ENCODE data around the gene LRMDA. TPM values are rescaled to one million over a fixed set of nuclear protein-coding genes. Genes with fewer than 3 reads are reported as not detected.
A peak's percentile ranks its signal among the peaks of the same experiment; 100 is the strongest.

The LRMDA gene
- total RNA-seq, 3 donors from 2014 or later, result 9.4 to 14.9 (median 10.3) TPM

DNA sequence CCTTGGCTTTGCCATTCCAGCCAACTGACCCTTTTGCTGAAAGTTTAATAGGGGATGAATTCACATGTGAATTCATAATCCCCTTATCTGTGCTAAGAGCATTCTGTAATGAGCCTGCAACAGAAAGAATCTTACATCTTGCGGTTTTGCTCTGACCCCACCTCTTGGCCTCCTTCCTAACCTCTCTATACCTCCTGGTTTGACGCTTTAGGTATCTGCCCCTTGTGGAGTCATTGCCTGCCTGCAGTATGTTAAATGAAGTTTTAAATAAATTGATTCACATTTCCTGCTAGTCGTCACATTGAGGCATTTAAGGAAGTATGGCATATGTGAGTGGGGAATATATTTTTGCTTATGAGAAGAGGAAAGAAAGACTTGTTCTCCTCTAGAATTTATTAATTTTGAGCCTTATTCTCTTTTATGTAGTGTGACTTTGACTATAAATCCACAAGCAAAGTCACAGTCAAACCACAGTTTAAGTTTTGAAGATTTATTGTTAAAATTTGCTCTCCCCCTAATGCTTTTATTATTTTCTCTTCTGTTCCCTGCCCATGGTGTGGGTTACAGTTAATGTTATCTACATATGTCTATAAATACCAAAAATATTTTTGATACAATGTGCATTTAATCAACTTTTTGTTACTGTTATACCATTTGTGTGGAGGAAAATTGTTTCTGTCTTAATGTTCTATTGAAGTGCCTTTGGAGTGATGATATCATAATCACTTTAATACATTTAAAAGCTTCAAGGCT lies 60.9 kb downstream of the LRMDA start:
- Histone ChIP-seq H3K36me3 (ENCODE audit: low read depth) (no peaks in the 10 kb centered on the region), H3K4me3 (no peak overlapping the region), H3K9me3 (no peaks in the 10 kb centered on the region), H3K4me1 (ENCODE audit: low read depth) (no peaks in the 10 kb centered on the region)
- intact Hi-C loops (cut with DNase I, micrococcal nuclease), result no loop called here
- TF ChIP-seq, protein P1, sequence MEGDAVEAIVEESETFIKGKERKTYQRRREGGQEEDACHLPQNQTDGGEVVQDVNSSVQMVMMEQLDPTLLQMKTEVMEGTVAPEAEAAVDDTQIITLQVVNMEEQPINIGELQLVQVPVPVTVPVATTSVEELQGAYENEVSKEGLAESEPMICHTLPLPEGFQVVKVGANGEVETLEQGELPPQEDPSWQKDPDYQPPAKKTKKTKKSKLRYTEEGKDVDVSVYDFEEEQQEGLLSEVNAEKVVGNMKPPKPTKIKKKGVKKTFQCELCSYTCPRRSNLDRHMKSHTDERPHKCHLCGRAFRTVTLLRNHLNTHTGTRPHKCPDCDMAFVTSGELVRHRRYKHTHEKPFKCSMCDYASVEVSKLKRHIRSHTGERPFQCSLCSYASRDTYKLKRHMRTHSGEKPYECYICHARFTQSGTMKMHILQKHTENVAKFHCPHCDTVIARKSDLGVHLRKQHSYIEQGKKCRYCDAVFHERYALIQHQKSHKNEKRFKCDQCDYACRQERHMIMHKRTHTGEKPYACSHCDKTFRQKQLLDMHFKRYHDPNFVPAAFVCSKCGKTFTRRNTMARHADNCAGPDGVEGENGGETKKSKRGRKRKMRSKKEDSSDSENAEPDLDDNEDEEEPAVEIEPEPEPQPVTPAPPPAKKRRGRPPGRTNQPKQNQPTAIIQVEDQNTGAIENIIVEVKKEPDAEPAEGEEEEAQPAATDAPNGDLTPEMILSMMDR (IDR thresholded peaks at IDR 0.05), result no peak
- no peak for ATAC-seq
- DNase-seq, result no peak

DNA sequence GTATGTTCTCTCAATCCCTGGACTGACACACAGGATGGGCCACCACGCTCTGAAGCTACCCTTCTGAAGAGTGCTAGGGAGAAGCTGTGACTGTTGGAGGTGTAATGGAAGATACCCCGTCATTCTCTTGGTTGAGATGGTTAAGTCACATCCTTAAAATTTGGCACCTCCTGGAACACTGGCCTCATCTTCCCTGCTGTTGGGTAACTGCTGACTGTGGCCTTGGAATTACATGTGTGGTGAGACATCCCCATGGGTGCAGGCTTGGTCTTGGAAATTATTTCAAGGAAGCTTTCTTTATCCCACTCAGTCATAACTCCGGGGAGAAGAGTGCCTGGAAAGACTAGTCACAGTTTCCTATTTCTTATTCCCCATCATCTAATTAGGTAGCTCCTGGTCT lies 62.0 kb downstream of the LRMDA start:
- H3K36me3 ChIP-seq (ENCODE audit: low read depth), result no peaks in the 10 kb centered on the region
- ATAC-seq (no peak), DNase-seq (no peak)
- no peaks in the 10 kb centered on the region for H3K9me3 ChIP-seq
- intact Hi-C loops (cut with DNase I, micrococcal nuclease), result no loop called here
- no peaks in the 10 kb centered on the region for H3K4me1 ChIP-seq (ENCODE audit: low read depth)
- TF ChIP-seq, protein P1 (IDR thresholded peaks at IDR 0.05), result no peak
- no peak overlapping the region for H3K4me3 ChIP-seq

DNA sequence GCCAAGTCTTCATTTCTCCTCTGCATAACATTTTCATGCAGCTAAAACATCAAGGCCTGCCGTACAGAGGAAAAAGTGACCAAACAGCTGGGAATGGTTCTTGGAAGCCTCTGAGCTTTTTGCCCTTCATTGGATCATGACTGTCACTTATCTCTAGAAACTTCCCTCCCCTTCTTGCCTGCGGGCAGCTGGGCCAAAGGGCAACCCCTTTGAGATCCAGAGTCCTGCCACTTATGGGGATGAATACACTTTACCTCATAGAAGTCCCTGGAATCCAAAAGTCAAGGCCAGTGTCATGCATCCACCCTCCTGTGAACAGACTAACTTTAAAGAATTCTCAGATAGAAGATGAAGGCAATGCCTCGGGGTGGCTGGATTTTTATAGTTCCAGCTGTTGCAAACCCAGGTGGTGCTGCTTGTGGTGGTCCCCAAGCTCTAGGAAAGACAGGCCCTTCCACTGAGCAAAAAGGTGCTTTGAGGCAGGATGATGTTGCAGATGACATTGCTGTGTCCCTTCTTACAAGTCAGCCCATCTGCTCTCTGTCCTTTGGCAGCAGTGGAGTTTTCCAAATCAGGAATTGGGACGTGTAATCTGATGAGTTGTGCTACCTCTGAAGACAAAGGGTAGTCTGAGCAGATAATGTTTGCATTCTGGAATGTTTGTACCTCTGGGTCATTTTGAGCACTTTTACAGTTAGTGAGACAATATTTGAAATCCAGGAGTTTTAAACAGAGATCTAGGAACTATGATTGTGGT lies 64.2 kb downstream of the LRMDA start:
- H3K9me3 ChIP-seq, result no peaks in the 10 kb centered on the region
- intact Hi-C loops (cut with DNase I, micrococcal nuclease), result no loop called here
- H3K4me1 ChIP-seq (ENCODE audit: low read depth), result no peaks in the 10 kb centered on the region
- ATAC-seq (no peak), DNase-seq (no peak)
- H3K4me3 ChIP-seq, result no peak overlapping the region
- TF ChIP-seq, protein P1 (IDR thresholded peaks at IDR 0.05), result no peak
- H3K36me3 ChIP-seq (ENCODE audit: low read depth), result no peaks in the 10 kb centered on the region

DNA sequence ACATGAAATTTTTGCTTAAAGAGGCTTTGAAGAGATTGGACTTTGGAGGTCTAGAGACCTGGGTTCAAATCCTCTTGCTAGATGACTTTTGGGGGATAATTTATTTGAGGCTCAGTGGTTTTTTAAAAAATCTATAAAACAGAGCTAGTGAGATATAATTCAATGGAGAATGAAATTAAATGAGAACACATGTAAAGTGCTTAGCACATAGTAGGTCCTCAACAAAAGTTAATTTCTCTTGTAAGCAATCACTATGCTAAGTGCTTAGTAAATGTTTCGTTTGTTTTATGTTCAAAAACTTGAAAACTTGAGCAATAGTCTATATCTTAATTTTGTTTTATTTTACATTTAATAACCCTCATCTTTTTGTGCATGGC lies 64.8 kb downstream of the LRMDA start:
- H3K9me3 ChIP-seq, result no peaks in the 10 kb centered on the region
- no peak for DNase-seq
- ATAC-seq, result no peak
- H3K36me3 ChIP-seq (ENCODE audit: low read depth), result no peaks in the 10 kb centered on the region
- H3K4me3 ChIP-seq, result no peak overlapping the region
- no peaks in the 10 kb centered on the region for H3K4me1 ChIP-seq (ENCODE audit: low read depth)
- TF ChIP-seq, protein P1 (IDR thresholded peaks at IDR 0.05), result no peak
- intact Hi-C loops (cut with DNase I, micrococcal nuclease), result no loop called here

DNA sequence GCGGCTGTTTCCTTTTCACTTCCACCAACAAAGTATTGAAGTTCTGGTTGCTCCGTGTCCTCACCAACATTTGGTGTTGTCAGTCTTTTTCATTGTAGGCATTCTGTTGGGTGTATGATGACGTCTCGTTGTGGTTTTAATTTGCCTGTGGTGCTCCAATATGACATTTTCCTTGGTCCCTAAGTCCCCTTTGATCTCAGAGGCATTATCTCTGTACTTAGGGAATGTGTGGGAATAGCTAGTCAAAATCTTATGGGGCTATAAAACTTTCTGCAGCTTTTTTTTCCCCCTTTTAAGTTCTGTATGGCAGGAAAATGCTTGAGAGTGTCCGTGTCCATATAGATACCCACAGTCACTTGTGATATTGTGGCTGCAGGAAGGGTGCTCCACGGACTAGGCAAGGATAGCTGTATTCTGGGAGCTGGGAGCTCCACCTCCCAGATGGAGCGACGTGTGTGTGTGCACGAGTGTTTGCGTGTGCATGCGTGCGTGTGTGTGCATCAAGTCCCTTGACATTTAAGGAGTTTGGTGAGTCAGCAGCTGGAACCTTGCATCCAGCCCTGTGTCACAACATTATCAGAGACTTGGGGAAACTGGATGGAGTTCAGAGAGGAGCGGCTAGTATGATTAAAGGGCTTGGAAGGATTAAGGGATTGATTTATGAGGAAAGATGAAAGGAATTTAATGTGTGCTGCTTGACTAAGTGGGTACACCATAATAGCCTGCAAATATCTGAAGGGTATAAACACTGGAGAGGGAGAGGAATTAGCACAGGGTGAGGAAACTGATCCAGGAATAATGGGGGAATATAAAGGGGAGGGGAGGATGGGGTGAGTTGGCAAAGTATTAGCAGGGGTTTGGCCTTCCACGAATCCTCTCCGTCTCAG lies 66.8 kb downstream of the LRMDA start:
- TF ChIP-seq, protein P1 (IDR thresholded peaks at IDR 0.05), result no peak
- H3K4me3 ChIP-seq, result no peak overlapping the region
- intact Hi-C loops (cut with DNase I, micrococcal nuclease), result no loop called here
- H3K9me3 ChIP-seq, result no peaks in the 10 kb centered on the region
- no peaks in the 10 kb centered on the region for H3K36me3 ChIP-seq (ENCODE audit: low read depth)
- DNase-seq, result peak in 1 of 3 donors; percentile 11
- no peaks in the 10 kb centered on the region for H3K4me1 ChIP-seq (ENCODE audit: low read depth)
- no peak for ATAC-seq

All from mucosa of descending colon (tissue), 3 donors.